Mucosa of stomach (tissue), 1 donor: ENCODE measurements around the gene ANO1.

ENCODE experiments used
- H3K27me3 ChIP-seq: one replicate; pipeline ENCODE4 v1.7.0; 2013; ENCODE audit warnings: mild to moderate bottlenecking, low read length; ENCODE audit not compliant: control insufficient read depth, insufficient read depth
- H3K36me3 ChIP-seq: one replicate; pipeline ENCODE4 v1.7.0; 2013; ENCODE audit warnings: low read length; ENCODE audit not compliant: control insufficient read depth, insufficient read depth
- H3K4me1 ChIP-seq: one replicate; pipeline ENCODE4 v1.7.0; 2013; ENCODE audit warnings: mild to moderate bottlenecking, low read length; ENCODE audit not compliant: control insufficient read depth, insufficient read depth
- H3K4me3 ChIP-seq: one replicate; pipeline ENCODE4 v1.7.0; 2013; ENCODE audit warnings: low read length
- H3K9ac ChIP-seq: one replicate; pipeline ENCODE4 v1.7.0; 2013; ENCODE audit warnings: mild to moderate bottlenecking, low read length, moderate library complexity
- H3K9me3 ChIP-seq: one replicate; pipeline ENCODE4 v1.7.0; 2013; ENCODE audit warnings: mild to moderate bottlenecking, low read length, moderate library complexity; ENCODE audit not compliant: control insufficient read depth
- donor health status: Pancreatic carcinoma.

The ANO1 gene

GRCh38 chr11:70036971-70037882, 40.9 kb upstream of the ANO1 start:
- no peaks in the 10 kb centered on the region for H3K36me3 ChIP-seq
- H3K9ac ChIP-seq: no peak overlapping the region
- H3K27me3 ChIP-seq: no peaks in the 10 kb centered on the region
- peaks cover 17% of the 10 kb centered on the region for H3K4me1 ChIP-seq
- H3K4me3 ChIP-seq: no peak overlapping the region
- peaks cover 10% of the 10 kb centered on the region for H3K9me3 ChIP-seq

- H3K9me3 ChIP-seq: peaks cover 10% of the 10 kb centered on the region
- no peaks in the 10 kb centered on the region for H3K27me3 ChIP-seq
- no peak overlapping the region for H3K4me3 ChIP-seq
- no peak overlapping the region for H3K9ac ChIP-seq
- H3K4me1 ChIP-seq: peaks cover 17% of the 10 kb centered on the region
- no peaks in the 10 kb centered on the region for H3K36me3 ChIP-seq
Observed at GRCh38 chr11:70038034-70038834, 39.9 kb upstream of the ANO1 start.

- H3K4me3 ChIP-seq: no peak overlapping the region
- no peaks in the 10 kb centered on the region for H3K36me3 ChIP-seq
- no peak overlapping the region for H3K9ac ChIP-seq
- peaks cover 10% of the 10 kb centered on the region for H3K9me3 ChIP-seq
- no peaks in the 10 kb centered on the region for H3K4me1 ChIP-seq
- H3K27me3 ChIP-seq: no peaks in the 10 kb centered on the region
Observed at GRCh38 chr11:70040452-70040851, 37.7 kb upstream of the ANO1 start.

GRCh38 chr11:70040869-70041501, 37.1 kb upstream of the ANO1 start:
- H3K4me1 ChIP-seq: no peaks in the 10 kb centered on the region
- H3K36me3 ChIP-seq: no peaks in the 10 kb centered on the region
- H3K9me3 ChIP-seq: peaks cover 10% of the 10 kb centered on the region
- H3K9ac ChIP-seq: no peak overlapping the region
- no peak overlapping the region for H3K4me3 ChIP-seq
- H3K27me3 ChIP-seq: no peaks in the 10 kb centered on the region

GRCh38 chr11:70043482-70043881, 34.6 kb upstream of the ANO1 start:
- Histone ChIP-seq H3K9me3 (peaks cover 4% of the 10 kb centered on the region), H3K4me3 (no peak overlapping the region), H3K9ac (no peak overlapping the region), H3K36me3 (no peaks in the 10 kb centered on the region), H3K27me3 (no peaks in the 10 kb centered on the region), H3K4me1 (no peaks in the 10 kb centered on the region)

GRCh38 chr11:70046089-70046488, 32.0 kb upstream of the ANO1 start:
- Histone ChIP-seq H3K4me1 (no peaks in the 10 kb centered on the region), H3K9ac (no peak overlapping the region), H3K36me3 (no peaks in the 10 kb centered on the region), H3K9me3 (no peaks in the 10 kb centered on the region), H3K4me3 (no peak overlapping the region), H3K27me3 (peaks cover 7% of the 10 kb centered on the region)

GRCh38 chr11:70048279-70049024, 29.7 kb upstream of the ANO1 start:
- no peak overlapping the region for H3K4me3 ChIP-seq
- no peak overlapping the region for H3K9ac ChIP-seq
- H3K9me3 ChIP-seq: no peaks in the 10 kb centered on the region
- no peaks in the 10 kb centered on the region for H3K36me3 ChIP-seq
- H3K27me3 ChIP-seq: peaks cover 7% of the 10 kb centered on the region
- no peaks in the 10 kb centered on the region for H3K4me1 ChIP-seq

GRCh38 chr11:70049045-70049444, 29.1 kb upstream of the ANO1 start:
- H3K9me3 ChIP-seq: no peaks in the 10 kb centered on the region

GRCh38 chr11:70050243-70050642, 27.9 kb upstream of the ANO1 start:
- H3K27me3 ChIP-seq: peaks cover 7% of the 10 kb centered on the region
- H3K9ac ChIP-seq: no peak overlapping the region
- H3K9me3 ChIP-seq: no peaks in the 10 kb centered on the region
- H3K36me3 ChIP-seq: no peaks in the 10 kb centered on the region
- H3K4me3 ChIP-seq: no peak overlapping the region
- no peaks in the 10 kb centered on the region for H3K4me1 ChIP-seq

More at GRCh38 chr11:70049045-70049444, 29.1 kb upstream of the ANO1 start:
- Histone ChIP-seq H3K4me3 (no peak overlapping the region), H3K27me3 (peaks cover 7% of the 10 kb centered on the region), H3K36me3 (no peaks in the 10 kb centered on the region), H3K9ac (no peak overlapping the region), H3K4me1 (no peaks in the 10 kb centered on the region)

GRCh38 chr11:70054004-70054403, 24.1 kb upstream of the ANO1 start:
- Histone ChIP-seq H3K4me1 (peaks cover 6% of the 10 kb centered on the region), H3K9ac (no peak overlapping the region), H3K36me3 (no peaks in the 10 kb centered on the region), H3K4me3 (no peak overlapping the region), H3K9me3 (no peaks in the 10 kb centered on the region), H3K27me3 (peaks cover 3% of the 10 kb centered on the region)

GRCh38 chr11:70055444-70055843, 22.7 kb upstream of the ANO1 start:
- H3K4me3 ChIP-seq: no peak overlapping the region
- H3K9ac ChIP-seq: no peak overlapping the region
- no peaks in the 10 kb centered on the region for H3K9me3 ChIP-seq
- H3K4me1 ChIP-seq: peaks cover 6% of the 10 kb centered on the region
- H3K36me3 ChIP-seq: no peaks in the 10 kb centered on the region
- no peaks in the 10 kb centered on the region for H3K27me3 ChIP-seq
